SK-N-SH treated with all-trans-retinoic acid at 6 μM for 48 hours (cell line): ENCODE results near the gene PMM2.

Experiments used
- ZFP3 ChIP-seq: fragments of 250-450 bp; sonication (Bioruptor Pico); IDR thresholded peaks from 2 replicates; pipeline ENCODE4 v1.5.0; 2020; ENCODE audit warnings: mild to moderate bottlenecking, moderate library complexity
- ZFP30 ChIP-seq: fragments of 450-650 bp; formaldehyde crosslinking; IDR thresholded peaks from 2 replicates; pipeline ENCODE4 v1.5.0; 2022; ENCODE audit warnings: mild to moderate bottlenecking, moderate library complexity

DNA sequence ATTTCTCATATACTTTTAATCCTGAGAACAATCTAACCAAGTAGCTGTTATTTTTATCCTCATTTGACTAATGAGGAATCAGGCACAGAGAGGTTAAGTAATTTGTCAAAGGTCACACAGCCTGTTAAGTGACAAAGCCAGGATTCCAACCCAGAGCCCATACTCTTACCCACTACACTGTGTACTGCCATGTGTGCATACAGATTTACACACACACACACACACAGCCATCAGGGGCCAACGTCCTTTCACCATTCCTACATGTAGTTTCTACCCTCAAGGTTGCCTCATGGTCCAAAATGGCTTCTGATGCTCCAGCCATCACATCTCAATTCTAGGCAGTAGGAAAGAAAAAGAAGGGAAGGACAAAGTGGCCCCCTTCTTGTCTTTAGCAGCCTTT lies 22.3 kb upstream of the PMM2 start:
- no peak for TF ChIP-seq ZFP30 (CRISPR knock-in tag)
- TF ChIP-seq ZFP3 (CRISPR knock-in tag) = no peak
